Stimulated activated CD8-positive, alpha-beta memory T cell treated with anti-CD3 and anti-CD28 coated beads, Interleukin-7, amount 100 ng/mL, for 48 hours (primary cell): ENCODE results near the gene CLCA1.

Experiments
- DNase-seq, 2 donors: peaks; one replicate each; pipeline ENCODE4 v3.0.0-alpha.2; 2020; ENCODE audit warnings: low read depth in 1 of 2; ENCODE audit errors: extremely low read depth in 1 of 2

The CLCA1 gene

GRCh38 chr1:86503406-86504136, 34.8 kb downstream of the CLCA1 start:
- no peak for DNase-seq

GRCh38 chr1:86504137-86504479, 35.4 kb downstream of the CLCA1 start:
- DNase-seq: no peak

- DNase-seq: no peak
Observed at GRCh38 chr1:86504895-86505563, 36.3 kb downstream of the CLCA1 start.

- DNase-seq: no peak
Observed at GRCh38 chr1:86505564-86505902, 36.8 kb downstream of the CLCA1 start.

GRCh38 chr1:86507935-86508582, 39.3 kb downstream of the CLCA1 start:
- DNase-seq: no peak

GRCh38 chr1:86508583-86508969, 39.8 kb downstream of the CLCA1 start:
- no peak for DNase-seq

- DNase-seq: no peak
Observed at GRCh38 chr1:86515597-86515996, 46.9 kb downstream of the CLCA1 start.

- DNase-seq: no peak
Observed at GRCh38 chr1:86516335-86516734, 47.6 kb downstream of the CLCA1 start.

GRCh38 chr1:86517336-86517735, 48.6 kb downstream of the CLCA1 start:
- no peak for DNase-seq

GRCh38 chr1:86520789-86521521, 52.2 kb downstream of the CLCA1 start:
- DNase-seq: no peak

- DNase-seq: no peak
Observed at GRCh38 chr1:86521522-86521891, 52.8 kb downstream of the CLCA1 start.

GRCh38 chr1:86522240-86522639, 53.5 kb downstream of the CLCA1 start:
- no peak for DNase-seq

GRCh38 chr1:86523670-86524354, 55.1 kb downstream of the CLCA1 start:
- DNase-seq: no peak

GRCh38 chr1:86527306-86527705, 58.6 kb downstream of the CLCA1 start:
- DNase-seq: no peak

- no peak for DNase-seq
Observed at GRCh38 chr1:86530211-86530845, 61.6 kb downstream of the CLCA1 start.

GRCh38 chr1:86537928-86538695, 69.4 kb downstream of the CLCA1 start:
- DNase-seq: no peak

GRCh38 chr1:86538775-86539174, 70.0 kb downstream of the CLCA1 start:
- no peak for DNase-seq

GRCh38 chr1:86541859-86542258, 73.1 kb downstream of the CLCA1 start:
- no peak for DNase-seq

GRCh38 chr1:86542631-86543030, 73.9 kb downstream of the CLCA1 start:
- no peak for DNase-seq

GRCh38 chr1:86546787-86547221, 78.1 kb downstream of the CLCA1 start, which contains the start of gene CLCA4:
Gene CLCA4, plus strand, starts transcription at chr1:86547078. Its CDS starts 42 bp downstream, at chr1:86547120.
- DNase-seq: no peak
